HPDE6-E6E7 (cell line): ENCODE measurements around the gene CR2.
A peak's percentile ranks its signal among the peaks of the same experiment; 100 is the strongest.
"Not testable (repeated sequence)": the region's sequence is repeated elsewhere in the genome, so short reads cannot be mapped to it uniquely, and the experiment has no call there.

ENCODE experiments used
- DNase-seq: peaks from one replicate; pipeline ENCODE4 v3.0.0; 2011; ENCODE audit warnings: missing footprints; ENCODE audit errors: extremely low spot score

CR2 gene

GRCh38 chr1:207444514-207445217 is 9.5 kb upstream of the CR2 start:
- DNase-seq: no peak

- no peak for DNase-seq
Observed at GRCh38 chr1:207453710-207454045, 450 bp upstream of the CR2 start.

DNA sequence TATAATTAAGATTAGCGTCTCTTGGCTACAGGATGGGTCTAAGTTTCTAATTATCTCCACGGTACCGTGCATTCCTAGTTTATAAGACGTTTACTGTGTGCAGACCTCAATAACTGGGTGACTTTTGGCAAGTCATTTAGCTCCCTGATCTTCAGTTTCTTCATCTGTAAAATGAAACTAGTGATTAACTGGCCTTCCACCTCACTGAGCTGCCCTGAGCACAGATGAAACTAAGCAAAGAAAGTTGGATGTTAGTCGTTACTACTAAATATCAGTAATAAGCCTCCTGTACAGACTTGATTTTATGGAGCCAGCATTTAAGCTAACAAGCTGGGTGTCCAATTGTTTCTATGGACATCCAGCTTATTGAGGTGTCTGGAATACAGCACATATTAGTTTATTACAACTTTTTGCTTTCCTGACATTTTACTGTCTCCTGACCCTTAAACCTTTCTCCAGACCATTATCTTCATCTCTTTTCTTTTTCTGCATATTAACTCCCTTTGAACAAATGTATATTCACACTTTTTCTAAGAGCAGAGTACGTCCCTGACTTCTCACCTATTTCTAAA is 1.1 kb downstream of the CR2 start:
- no peak for DNase-seq

DNA sequence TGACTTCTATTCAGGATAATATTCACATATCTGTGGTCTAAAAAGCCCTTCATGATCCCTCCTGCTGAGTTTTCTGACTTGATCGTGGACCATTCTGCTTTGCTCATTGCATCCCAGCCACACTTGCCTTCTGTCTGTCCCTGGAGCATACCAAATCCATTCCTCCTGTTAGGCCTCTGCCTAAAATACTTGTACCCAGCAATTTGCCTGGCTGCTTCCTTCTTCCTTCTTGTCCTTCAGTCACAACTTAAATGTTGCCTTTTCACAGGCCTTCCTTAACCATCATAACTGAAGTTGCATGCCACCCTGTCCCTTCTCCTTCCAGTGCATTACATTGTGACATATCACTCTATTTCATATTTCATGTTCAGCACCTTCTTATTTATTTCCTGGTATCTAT is 4.3 kb downstream of the CR2 start:
- DNase-seq: no peak

DNA sequence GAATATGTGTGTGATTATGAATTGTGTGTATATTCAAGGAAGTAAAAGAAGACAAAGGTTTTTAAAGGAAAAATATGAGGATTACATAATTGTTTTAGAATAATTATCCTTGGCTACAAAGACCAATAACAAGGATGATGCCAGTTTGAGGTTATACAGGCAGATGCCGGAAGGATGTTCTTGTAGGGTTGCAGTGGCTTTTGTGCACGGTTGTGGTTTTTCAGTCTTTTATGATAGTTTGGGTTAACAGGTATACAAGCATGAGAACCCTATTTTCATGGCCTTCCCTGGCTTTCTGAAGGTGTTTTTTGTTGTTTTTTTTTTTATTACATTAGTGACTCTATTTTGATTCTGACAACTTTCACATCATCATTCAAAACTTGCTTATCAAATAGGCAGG is 4.9 kb downstream of the CR2 start:
- DNase-seq: no peak

GRCh38 chr1:207461649-207462048 is 7.5 kb downstream of the CR2 start:
- DNase-seq: no peak

DNA sequence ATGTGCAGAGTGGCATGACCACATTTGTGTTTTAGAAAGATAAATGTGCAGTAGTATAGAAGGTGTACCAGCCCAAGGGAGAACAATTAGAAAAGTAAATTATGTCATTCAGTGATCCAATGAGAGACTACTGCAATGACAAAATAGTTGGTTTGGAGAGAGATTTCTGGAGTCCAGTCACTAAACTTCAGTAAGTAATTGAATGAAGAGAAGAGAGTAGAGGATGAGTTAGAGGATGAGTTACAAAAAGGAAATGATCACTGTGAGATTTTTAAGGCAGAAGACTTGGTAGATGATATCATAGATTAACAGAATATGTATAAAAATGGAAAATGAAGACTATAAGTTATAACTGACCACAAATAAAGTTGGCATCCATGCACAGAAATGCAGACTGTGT is 8.4 kb downstream of the CR2 start:
- no peak for DNase-seq

GRCh38 chr1:207463021-207463420 is 8.9 kb downstream of the CR2 start:
- no peak for DNase-seq

DNA sequence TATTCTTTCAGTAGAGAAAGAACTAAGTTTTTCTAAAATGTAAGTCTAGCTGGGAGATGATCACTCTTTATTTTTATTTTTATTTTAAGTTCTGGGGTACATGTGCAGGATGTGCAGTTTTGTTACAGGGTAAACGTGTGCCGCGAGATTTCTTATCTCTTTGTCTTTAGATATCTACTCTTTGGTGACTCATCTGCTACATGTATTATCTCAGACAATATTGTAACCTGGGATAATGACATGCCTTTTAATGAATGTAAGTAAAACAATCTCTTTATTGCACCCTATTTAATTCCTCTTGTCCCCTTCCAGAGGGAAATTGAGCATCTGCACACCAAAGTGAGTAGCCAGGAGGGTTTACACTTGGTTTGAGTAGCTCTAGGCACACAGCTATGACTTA is 9.4 kb downstream of the CR2 start:
- no peak for DNase-seq

DNA sequence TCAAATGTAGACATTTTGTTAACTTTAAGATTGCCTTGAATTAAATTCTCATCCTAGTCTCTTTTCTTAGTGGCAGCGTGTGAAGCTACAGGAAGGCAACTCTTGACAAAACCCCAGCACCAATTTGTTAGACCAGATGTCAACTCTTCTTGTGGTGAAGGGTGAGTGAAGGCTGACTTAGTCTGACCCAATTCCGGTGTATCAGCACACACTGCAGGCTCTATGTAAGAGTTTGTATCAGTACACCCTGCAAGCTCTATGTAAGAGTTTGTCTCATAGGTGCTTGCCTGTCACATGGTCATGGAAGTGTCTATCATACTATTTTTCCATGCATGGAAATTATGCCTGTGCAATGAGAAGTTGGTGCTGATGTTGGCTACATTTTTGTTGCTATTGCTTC is 16.8 kb downstream of the CR2 start:
- DNase-seq: no peak

DNA sequence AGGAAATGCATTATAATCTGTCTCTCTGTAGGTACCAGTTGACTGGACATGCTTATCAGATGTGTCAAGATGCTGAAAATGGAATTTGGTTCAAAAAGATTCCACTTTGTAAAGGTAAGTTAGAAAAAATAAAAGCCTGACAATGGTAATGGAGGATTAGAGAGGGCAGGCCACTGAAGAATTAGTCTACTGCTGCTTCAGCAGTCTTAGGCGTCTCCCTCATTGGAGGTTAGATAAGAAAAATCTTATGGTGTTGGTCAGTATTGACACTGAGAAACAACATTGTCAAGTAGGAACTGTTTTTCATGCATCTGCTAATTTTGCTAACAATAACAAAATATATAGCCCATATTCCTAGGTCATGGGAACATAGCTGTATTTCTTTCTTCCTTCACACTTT is 20.1 kb downstream of the CR2 start:
- DNase-seq: no peak

DNA sequence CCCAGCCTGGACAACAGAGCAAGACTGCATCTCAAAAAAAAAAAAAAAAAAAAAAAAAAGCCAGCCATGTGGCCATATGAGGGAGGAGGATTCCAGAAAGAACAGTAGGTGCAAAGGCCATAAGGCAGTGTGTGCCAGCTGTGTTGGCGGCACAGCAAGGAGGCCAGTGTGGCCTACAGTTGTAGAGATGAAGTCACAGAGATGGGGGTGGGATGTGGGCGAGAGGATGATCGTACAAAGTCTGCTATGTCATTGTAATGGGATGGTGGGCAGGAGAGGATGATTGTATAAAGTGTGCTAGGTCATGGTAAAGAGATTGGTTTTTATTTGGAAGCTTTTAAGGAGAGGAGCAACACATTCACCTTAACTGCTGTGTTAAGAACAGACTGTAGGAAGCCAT is 32.1 kb downstream of the CR2 start:
- no peak for DNase-seq

DNA sequence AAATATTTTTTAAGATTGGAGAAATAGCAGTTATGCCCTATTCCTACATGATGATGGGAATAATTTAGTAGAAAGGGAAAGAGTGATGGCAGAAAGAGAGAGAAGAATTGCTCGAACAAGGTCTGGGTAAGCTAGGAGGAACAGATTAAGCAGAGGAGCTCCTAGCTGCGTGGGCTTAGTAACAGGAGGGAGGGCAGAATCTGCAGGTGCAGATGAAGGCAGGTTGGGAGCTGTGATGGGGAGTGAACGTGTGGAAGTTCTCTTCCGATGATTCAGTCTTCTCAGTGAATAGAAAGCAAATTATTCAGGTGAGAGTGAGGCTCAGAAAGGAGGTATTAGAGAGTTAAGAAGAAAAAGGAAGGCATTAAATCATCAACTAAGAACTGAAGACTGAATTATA is 33.5 kb downstream of the CR2 start:
- DNase-seq: no peak

DNA sequence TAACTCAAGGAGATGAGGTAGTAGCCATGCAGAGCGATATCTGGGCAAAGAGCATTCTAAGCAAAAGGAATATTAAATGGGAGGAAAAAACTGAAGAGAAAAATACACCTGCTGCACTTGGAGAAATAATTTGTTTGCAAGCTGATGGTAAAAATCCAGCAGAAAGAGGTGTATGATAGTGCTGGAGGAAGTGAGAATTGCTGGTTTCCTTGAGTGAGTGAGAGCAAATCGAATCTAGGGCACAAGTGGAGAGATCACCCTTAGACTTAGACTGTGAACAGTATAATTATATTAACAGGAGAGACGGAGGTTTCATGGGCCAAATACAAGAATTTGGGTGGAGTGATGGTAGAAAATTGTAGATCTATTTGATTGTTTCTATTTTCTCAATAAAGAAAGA is 39.1 kb downstream of the CR2 start:
- no peak for DNase-seq

GRCh38 chr1:207494171-207494570 is 40.0 kb downstream of the CR2 start:
- no peak for DNase-seq

DNA sequence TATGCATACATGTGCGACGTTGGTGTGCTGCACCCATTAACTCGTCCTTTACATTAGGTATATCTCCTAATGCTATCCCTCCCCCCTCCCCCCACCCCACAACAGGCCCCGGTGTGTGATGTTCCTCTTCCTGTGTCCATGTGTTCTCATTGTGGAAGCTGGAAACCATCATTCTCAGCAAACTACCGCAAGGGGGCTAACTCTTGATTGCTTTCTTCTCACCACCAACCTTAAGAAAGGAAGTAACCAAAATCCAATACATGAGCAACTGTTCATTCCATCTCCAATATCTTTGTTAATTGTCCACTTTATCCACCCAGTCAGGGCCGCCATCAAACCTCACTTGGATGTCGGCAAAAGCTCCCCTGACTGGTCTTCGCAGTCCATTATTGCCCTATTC is 41.2 kb downstream of the CR2 start:
- DNase-seq: not testable (repeated sequence)

- no peak for DNase-seq
Observed at GRCh38 chr1:207495801-207496792, 42.0 kb downstream of the CR2 start, which contains the start of gene CR1. TSS of gene CR1 (plus strand) at chr1:207496157. CDS start at chr1:207496268, 111 bp downstream.

DNA sequence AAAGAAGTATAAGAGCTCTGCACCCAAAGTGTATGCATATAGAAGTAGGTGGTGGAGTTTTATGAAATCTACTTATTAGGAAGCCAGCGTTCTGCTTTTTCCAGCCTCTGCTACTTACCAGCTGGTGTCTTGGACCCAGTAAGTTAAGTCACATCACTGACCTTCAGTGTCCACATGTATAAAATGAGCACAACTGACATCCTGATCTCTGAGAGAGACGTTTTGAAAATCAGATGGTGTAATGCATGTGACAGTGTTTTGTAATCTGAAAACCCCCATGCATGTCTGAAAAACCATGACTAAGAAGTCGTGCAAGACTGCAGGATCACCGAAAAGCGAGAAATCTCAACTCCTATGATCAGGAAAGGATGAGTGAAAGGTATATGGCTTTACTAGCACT is 43.8 kb downstream of the CR2 start:
- no peak for DNase-seq

GRCh38 chr1:207499573-207499972 is 45.4 kb downstream of the CR2 start:
- peak; percentile 27 for DNase-seq

GRCh38 chr1:207500306-207500705 is 46.2 kb downstream of the CR2 start:
- DNase-seq: no peak

DNA sequence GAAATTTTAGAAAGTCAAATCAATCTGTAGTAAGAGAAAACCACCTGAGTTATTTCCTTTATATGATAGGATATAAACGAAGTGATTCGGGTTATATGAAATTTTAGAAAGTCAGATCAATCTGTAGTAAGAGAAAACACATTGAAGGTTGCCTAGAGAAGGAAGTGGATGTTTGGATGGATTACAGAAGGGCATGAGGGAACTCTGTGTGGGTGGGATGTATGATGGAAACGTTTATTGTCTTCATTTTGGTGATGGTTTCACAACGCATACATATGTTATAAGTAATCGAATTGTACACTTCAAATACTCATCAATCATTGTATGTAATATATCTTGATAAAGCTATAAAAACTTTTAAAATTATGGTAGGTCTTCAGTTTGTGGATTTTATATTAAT is 46.9 kb downstream of the CR2 start:
- DNase-seq: no peak

DNA sequence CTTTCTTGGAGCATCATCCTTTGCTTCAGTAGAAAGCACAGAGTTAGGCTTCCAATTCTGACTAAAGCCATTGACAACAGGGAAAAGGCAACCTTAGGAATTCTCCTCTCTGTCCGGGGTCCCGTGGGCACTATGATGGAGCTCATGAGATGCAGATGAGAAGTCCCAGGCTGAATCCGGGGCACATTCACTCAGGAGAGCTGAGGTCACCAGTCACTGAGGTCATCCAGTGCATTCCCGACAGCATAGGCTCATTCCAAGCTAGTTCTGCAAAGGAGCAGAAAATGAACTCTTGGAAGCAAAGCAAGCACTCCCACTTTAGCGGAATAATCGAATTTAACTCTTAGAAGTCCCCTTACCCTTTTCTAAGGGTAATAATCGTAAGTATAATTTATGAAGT is 48.6 kb downstream of the CR2 start:
- DNase-seq: no peak

DNA sequence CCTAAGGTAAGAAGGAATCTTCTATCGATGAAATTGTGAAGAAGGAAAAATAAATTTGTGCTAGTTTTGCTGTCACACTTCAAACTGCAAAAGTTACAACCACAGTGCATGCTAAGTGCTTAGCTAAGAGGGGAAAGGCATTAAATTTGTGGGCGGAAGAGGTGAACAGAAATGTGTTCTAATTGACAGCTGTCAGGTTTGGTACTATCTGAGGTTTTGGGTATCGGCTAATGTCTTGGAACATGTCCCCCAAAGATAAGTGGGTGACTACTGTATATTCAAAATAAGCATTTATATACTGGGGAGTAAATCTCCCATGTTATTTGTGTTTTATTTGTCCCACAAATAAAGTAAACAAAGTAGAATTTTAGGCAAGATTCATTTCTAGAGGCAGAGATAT is 49.8 kb downstream of the CR2 start:
- no peak for DNase-seq
